ENCODE measurements around the gene CAMK4. TPM values are rescaled to one million over a fixed set of nuclear protein-coding genes. Genes with fewer than 3 reads are reported as not detected.

Gene CAMK4
- total and polyA plus RNA-seq, 11 donors, result 0.02 to 3.7 (median 0.32) TPM; not detected in 3

DNA sequence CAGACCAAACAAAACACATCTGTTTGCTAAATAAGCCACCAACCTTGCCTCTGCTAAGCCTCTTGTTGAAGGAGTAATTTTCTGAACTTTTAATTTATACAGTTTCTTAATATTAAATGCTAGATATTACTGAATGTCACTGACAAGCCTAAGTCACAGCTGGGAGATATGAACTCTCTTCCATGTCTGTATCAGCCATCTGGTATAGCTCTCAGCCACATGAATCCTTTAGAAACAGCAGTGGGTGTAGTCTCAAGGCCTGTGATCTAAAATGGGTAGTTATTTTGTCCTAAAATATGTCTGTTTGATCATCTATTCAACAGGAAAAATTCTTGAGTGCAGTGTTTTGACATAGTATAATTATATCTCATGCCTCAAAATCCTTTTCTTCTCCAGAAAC lies 97.2 kb downstream of the CAMK4 start:
- intact Hi-C loops (cut with DNase I), result no loop called here
- DNase-seq (no peak), ATAC-seq (no peak)
- H3K27ac ChIP-seq, result no peak overlapping the region
- H3K4me3 ChIP-seq, result no peak overlapping the region
- H3K36me3 ChIP-seq, result no peaks in the 10 kb centered on the region
- H3K9me3 ChIP-seq, result peaks cover 0 to 22% (median 5%) of the 10 kb centered on the region in 12 donors
- no peaks in the 10 kb centered on the region for H3K27me3 ChIP-seq
- TF ChIP-seq POLR2A (IDR thresholded peaks at IDR 0.05), result no peak
- TF ChIP-seq, protein P1, sequence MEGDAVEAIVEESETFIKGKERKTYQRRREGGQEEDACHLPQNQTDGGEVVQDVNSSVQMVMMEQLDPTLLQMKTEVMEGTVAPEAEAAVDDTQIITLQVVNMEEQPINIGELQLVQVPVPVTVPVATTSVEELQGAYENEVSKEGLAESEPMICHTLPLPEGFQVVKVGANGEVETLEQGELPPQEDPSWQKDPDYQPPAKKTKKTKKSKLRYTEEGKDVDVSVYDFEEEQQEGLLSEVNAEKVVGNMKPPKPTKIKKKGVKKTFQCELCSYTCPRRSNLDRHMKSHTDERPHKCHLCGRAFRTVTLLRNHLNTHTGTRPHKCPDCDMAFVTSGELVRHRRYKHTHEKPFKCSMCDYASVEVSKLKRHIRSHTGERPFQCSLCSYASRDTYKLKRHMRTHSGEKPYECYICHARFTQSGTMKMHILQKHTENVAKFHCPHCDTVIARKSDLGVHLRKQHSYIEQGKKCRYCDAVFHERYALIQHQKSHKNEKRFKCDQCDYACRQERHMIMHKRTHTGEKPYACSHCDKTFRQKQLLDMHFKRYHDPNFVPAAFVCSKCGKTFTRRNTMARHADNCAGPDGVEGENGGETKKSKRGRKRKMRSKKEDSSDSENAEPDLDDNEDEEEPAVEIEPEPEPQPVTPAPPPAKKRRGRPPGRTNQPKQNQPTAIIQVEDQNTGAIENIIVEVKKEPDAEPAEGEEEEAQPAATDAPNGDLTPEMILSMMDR (IDR thresholded peaks at IDR 0.05), result no peak
- H3K4me1 ChIP-seq, result no peaks in the 10 kb centered on the region

DNA sequence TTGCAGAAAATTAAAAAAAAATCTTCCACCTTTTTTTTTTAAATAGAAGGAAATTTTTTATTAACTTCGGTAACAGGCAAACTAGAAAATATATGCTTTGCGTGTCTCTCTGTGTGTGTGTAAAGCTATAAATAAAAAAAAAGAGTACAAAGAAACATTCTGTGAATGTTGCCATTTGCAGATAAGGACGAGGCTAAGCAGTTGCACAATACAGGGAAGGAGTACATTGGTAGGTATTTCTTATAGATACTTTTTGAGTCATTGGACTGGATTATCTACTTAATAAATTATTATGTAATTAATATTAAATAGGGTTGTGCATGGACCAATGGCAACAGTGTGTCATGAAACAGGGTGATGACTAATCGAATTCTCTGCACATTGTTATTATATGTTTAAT lies 102.4 kb downstream of the CAMK4 start:
- intact Hi-C loops (cut with DNase I), result no loop called here
- Histone ChIP-seq H3K4me1 (no peaks in the 10 kb centered on the region), H3K36me3 (no peaks in the 10 kb centered on the region), H3K27me3 (no peaks in the 10 kb centered on the region), H3K27ac (no peak overlapping the region), H3K9me3 (peaks cover 0 to 33% (median 9%) of the 10 kb centered on the region in 12 donors), H3K4me3 (no peak overlapping the region)
- WGBS, 4 donors, result 78 to 85% (median 82%) methylated on average over 4 of the region's 4 CpGs
- TF ChIP-seq POLR2A (IDR thresholded peaks at IDR 0.05), result no peak
- TF ChIP-seq, protein P1 (IDR thresholded peaks at IDR 0.05), result no peak
- ATAC-seq, result no peak
- no peak for DNase-seq

DNA sequence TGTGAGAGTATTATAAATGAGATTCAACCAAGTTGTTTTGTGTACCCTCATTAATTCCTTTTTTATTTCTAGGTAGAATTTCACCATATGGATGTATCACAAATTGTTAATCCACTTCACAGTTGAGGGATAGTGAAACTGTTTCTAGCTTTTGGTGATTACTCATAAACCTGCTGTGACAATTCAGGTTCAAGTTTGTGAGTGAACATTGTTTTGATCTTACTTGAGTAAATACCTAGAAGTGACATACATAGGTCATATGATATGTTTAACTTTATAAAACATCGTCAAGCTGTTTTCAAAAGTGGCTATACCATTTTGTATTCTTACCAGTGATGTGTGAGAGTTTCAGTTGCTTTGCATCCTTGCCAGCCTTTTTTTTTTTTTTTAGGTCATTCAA lies 112.9 kb downstream of the CAMK4 start:
- H3K9me3 ChIP-seq, result no peaks in the 10 kb centered on the region
- no peak for TF ChIP-seq POLR2A (IDR thresholded peaks at IDR 0.05)
- no peaks in the 10 kb centered on the region for H3K4me1 ChIP-seq
- H3K4me3 ChIP-seq, result no peak overlapping the region
- intact Hi-C loops (cut with DNase I), result no loop called here
- WGBS, 4 donors, result 85 to 93% (median 92%) methylated on average over 1 of the region's 1 CpG
- no peaks in the 10 kb centered on the region for H3K27me3 ChIP-seq
- H3K36me3 ChIP-seq, result no peaks in the 10 kb centered on the region
- H3K27ac ChIP-seq, result no peak overlapping the region
- DNase-seq (no peak), ATAC-seq (no peak)

GRCh38 chr5:111337688-111338087 lies 113.5 kb downstream of the CAMK4 start:
- ATAC-seq (no peak), DNase-seq (no peak)
- no peaks in the 10 kb centered on the region for H3K9me3 ChIP-seq
- H3K4me3 ChIP-seq, result no peak overlapping the region
- H3K36me3 ChIP-seq, result no peaks in the 10 kb centered on the region
- H3K4me1 ChIP-seq, result no peaks in the 10 kb centered on the region
- no peak overlapping the region for H3K27ac ChIP-seq
- no peaks in the 10 kb centered on the region for H3K27me3 ChIP-seq
- 13 to 26% (median 23%) methylated on average over 2 of the region's 2 CpGs for WGBS, 4 donors
- intact Hi-C loops (cut with DNase I), result no loop called here
- TF ChIP-seq POLR2A (IDR thresholded peaks at IDR 0.05), result no peak

DNA sequence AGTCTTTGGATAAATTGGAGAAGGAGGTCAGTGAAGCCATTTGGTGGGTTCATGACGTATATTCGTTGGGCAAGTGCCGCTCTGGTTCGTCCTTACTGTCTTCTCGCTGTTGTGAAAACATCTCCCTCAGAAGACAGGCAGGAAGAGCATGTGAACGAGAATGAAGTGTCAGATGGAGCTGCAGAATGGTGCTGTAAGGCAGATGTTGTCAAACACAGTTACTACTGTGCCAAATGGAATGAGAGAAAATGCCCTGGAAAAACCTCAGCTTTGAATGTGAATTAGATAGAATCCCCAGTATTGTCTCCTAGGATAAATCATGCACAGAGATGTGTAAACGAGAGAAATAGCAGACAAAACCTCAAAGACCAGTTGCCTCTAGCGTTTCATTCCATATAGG lies 121.5 kb downstream of the CAMK4 start:
- intact Hi-C loops (cut with DNase I), result no loop called here
- ATAC-seq, result no peak
- Histone ChIP-seq H3K36me3 (no peaks in the 10 kb centered on the region), H3K4me3 (no peak overlapping the region), H3K27me3 (no peaks in the 10 kb centered on the region), H3K4me1 (no peaks in the 10 kb centered on the region), H3K9me3 (no peaks in the 10 kb centered on the region), H3K27ac (no peak overlapping the region)
- no peak for TF ChIP-seq POLR2A (IDR thresholded peaks at IDR 0.05)
- TF ChIP-seq, protein P1 (IDR thresholded peaks at IDR 0.05), result no peak
- no peak for DNase-seq
- WGBS, 4 donors, result 70 to 76% (median 70%) methylated on average over 8 of the region's 8 CpGs
